NCI-H1930 (cell line): ENCODE results near the gene EFCAB6.

Source experiments
- DNase-seq, 2 experiments: peaks; one replicate each; lab custom pipeline; 2025; lab: John Stamatoyannopoulos, UW

EFCAB6 gene

DNA sequence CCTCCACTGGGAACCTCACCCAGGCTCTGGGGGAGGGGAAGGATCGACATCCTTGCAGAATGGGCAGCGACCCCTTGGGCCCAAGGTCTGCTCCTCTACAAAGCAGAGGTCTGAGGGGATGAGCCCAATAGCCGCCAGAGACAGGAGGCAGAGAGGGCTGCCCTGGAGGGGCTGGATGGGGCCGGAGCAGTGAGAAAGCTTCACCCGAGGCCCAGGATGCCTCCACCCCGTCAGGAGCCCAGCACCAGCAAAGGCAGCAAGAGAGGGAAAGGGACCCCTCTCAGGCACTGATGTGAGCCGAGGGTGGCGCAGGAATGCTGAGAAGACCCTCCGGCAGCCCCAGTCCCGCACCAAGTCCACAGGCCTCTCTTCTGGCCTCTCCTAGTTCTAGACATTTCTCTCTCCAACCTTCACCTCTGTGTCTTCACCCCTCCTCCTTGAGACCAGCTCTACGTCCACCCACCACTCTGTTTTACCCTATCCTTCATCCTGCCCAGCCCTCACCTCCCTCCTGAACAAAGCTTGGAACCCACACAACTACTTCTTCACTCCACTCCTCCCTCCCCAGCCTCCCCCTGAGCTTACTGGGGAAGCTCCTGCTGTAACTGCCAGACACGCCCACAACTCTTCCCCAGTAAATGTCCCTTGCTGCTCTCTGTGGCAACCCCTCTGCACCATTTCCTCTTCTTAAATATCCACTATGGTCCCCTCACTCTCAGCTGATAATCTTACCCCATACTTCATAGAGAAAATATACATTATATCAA, 268.4 kb downstream of the EFCAB6 start:
- no peak for DNase-seq

DNA sequence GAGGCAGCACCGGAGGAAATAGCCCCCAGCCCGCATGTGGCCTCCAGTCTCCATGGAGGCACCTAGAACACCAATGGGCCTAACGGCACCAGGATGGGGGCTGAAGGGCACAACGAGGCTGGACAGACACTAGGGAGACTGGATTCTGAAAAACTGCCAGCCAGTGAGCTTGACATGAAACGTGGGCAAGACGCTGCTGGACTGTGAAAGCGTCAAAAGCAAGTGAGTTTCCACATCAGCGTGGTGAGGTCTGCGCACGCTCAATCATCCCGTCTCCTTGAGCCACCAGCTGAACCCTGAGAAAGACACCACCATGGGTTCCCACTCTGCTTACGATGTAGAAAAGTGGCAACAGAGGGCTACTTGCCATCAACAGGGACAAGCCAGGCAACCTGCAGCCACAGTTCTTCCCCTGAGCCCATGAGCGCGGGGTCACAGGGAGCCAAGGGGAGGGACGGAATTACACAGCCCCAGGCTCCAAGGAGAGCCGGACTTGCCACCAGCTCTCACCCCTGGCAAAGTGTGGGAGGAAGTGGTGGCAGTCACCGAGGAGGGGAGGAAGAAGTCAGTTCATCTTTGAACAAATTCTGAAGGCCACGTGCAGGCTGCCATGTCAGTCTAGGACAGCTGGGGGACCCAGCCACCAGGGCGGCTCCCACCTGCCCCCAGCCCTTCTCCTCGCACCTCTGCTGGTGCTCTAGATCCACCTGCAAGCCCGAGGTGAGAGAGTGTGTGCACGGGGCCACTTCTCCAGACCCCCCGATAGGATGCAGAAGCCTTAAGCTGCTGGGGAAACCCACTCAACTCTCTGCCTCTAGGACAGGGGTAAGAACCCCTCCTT, 269.2 kb downstream of the EFCAB6 start:
- no peak for DNase-seq

DNA sequence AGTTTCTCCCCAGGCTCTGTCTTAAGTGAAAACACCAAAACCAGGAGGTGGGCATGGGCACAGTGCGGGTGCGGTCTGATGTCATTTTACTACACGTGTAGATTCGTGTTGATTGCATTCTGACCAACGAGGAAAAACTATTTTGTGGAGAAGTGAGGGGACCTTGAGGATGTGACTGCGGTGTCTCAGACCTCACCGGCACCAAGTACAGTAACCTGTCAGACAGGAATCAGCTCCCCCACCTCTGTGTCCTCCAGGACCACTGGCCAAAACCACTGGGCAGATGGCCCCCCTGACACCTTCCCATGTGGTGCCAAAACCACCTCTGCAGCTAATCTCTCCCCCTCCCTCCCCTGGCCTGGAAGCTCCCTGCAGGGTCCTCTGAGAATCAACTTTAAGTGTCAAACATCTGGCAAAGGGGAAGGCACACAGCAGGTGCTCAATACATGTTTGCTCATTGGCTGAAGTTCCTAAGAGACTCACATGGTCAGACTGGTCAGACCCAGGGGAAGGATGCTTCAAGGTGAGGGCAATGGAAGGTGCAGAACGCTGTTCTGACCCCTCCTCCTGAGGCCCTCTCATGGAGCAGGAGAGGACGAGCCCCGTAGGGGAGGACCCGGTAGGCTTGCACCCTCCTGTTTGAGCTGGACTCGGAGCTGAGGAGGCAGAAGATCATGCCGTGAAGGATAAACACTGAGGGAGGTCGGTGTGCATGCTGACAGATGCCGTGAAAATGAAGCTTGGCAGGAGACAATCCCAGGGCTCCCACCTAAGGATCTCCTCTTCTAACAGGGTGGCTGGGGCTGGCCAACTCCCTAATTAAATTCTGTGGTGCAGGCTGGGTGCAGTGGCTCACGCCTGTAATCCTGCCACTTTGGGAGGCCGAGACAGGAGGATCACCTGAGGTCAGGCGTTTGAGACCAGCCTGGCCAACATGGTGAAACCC, 270.4 kb downstream of the EFCAB6 start:
- no peak for DNase-seq

DNA sequence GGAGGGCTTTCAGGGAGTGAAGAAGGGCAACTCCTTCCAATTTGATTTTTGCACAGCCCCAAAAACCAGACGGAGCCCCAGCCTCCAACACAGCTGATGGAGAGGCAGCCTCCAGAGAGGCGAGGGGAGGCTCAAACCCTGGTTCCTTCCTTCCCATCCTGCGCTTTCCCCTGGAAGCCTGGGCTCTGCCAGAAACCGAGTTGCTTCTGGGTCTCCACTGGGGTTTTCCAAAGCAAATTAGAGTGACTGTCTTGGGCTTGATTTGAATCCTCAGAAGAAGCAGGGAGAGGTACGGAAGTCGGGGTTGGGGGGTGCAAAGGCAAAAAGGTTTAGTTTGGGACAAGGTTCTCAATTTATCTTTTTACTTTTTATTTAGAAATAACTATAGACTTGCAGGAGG, 271.1 kb downstream of the EFCAB6 start:
- no peak for DNase-seq

DNA sequence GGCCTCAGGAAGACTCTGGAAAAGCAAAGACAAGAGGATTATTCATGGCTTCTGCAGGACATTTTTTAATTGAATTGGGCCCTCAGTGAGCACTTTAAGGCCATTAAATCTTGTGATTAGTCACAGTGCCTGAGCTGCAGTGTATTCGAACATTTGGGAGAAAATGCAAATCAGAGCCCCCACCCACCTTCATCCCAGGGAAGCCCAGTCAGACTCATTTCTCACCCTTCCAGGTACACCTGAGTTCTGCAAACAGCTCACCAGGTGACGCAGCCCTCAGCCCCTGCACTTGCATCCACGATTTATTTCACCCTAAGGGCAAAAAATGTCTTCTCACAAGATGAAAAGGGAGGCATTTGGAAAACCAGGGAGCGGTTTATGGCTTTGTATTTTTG, 271.6 kb downstream of the EFCAB6 start:
- DNase-seq = no peak

DNA sequence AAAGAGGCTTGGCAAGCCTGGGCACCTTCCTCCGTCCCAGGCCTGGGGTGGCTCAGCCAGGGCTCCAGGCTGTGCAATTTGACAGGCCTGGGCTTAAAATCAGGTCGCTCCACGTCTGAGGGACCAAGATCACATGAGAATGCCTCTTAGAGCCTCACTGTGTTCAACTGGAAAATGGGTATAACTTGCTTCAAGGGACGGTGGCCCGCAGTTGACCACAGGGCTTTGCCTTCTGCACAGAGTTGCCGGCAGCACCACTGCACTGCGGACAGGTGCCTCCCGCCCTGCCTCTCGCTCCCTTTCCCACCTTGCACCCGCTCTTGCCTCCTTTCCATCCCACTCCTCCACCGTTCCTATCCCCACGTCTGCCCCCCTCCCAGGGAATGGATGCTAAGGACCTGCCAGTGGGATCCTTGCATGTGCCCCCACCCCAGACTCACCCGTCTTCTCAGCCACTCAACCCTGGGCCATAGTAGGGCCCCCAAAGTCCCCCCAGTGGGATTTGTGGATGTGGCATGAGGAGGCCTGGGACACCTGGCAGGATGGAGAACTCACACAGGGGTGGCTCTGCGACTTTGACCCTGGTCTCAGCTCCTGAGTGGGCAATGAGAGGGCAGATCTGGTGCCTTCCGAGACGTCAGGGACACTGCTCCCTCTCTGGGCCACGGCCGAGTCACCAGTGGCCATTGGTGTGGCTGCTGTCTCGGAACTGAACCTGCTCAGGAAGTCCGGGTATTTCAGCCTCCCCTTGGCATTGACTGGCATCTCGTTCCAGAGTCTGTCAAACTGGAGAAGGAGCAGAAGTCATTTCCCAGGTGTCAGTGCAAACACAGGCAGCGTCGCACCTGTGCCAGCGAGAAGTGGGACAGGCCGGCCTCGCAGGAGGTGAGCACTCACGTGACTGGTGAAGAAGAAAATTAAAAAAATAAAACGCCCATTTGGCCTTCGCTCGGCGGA, 272.3 kb downstream of the EFCAB6 start:
- DNase-seq = no peak

DNA sequence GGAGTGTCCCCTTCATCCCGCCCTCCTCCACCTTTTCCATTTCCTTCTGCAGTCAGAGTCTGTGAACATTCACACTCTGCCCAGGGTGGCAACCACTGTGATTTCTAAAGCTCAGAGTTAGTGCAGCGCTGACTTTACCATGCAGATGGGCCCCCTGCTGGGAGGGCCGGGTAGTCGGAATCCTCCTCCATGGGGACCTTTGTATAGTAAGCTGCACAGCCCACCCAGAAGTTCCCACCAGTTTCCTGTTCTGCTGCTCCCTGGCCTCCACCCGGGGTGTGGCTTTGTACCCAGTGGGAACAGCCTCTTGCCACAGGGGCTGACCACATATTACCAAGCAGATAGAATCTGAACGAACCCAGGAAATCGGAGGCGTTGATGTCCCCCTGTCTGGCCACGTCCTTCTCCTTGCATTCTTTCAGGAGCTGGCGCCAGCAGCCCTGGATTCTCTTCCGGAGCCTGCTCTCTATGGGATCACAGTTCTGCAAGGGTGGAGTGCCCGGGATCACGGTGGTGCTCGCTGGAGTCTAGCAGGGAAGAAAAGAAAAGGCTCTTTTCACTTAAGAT, 275.0 kb downstream of the EFCAB6 start:
- no peak for DNase-seq

DNA sequence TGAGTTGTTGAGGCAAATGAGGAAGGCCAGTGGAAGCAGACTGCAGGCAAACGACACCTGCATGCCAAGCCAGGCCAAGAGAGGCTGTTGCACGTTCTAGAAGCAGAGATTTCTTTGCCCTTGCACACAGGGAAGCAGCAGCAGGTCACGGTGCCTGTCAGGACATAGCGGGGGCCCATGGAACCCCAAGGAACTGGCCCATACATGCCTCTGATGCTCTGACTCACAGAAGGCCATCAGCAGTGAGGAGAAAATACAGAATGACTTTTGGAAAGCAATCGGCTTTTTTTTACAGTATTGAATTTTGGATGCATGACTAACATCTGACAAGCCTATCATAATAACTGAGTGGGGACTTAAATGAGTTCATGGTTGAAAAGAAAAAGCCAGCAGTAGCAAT, 276.4 kb downstream of the EFCAB6 start:
- DNase-seq = no peak

DNA sequence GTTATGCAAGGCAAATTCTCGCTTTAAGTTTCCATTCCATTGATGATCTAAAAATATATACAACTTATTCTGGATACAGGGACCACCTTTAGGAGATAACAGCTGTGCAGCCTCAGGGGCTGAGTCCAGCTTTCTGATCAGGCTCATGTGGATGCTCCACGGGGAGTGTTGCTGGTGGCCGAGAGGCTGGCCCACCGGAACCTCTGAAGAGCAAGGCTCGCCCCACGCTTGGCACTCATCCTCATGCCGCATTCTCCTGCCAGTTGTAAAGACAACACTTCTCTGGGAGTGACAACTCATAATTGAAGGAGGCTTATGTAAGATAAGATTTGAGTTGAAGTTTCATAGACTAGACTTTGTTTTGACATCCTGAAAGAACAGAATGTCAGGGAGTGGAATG, 276.8 kb downstream of the EFCAB6 start:
- DNase-seq = no peak

DNA sequence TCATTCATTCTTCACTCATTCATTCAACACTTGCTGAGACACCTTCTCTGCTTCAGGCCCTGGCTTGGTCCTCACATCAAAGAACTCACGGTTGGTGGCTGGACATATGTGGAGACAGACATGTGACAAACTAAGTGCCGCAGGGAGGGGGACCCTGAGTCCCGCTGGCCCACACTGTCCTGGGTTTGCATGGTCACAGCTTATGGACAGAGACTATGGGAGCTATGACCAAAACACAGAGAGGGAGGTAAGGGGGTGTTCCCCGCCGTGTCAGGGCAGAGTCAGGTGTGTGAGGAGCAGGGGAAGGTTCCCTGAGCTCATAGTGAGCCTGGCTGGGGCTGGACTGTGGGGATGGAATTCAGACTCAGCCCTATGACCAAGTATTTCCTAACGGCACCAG, 277.2 kb downstream of the EFCAB6 start:
- DNase-seq = no peak

DNA sequence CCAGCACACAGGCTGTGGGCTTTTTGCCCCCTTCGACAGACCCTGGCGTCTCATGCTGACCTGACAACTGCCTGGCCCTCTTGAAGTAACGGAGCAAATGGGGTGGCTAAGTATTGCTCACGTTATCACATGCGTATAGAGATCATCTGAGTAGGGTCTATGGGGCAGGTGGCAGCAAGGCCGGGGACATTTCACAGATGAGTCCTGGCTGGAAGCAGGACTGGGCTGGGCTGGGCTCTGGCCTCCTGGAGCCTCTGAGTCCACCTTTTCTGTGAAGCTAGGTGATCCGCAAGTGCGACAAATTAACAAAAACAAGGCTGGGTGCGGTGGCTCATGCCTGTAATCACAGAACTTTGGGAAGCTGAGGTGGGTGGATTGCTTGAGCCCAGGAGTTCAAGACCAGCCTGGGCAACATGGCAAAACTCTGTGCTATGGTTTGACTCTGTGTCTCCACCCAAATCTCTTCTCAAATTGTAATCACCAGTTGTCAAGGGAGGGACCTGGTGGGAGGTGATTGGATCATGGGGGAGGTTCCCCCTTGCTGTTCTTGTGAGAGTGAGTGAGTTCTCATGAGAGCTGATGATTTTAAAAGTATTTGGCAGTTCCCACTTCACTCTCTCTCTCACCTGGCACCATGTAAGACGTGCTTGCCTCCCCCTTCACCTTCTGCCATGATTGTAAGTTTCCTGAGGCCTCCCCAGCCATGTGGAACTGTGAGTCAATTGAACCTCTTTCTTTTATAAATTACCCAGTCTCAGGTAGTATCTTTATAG, 278.3 kb downstream of the EFCAB6 start:
- no peak for DNase-seq

DNA sequence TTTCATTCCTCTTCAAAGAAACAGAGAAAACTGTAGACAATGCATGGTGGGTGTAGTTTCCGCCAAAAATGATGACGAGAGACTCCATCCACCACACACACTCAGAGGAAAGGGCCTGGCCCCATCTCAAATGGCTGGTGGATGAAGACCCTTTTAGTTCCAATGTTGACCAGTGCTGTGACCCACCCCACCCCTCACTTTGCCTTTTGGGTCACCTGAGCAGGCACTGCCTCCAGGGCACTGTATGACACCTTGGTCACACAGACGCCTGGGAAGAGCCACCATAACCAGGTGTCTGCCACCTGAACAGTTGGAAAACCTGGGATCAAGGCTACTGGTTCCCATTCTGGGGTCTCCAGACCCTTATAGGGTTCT, 279.0 kb downstream of the EFCAB6 start:
- DNase-seq = no peak

DNA sequence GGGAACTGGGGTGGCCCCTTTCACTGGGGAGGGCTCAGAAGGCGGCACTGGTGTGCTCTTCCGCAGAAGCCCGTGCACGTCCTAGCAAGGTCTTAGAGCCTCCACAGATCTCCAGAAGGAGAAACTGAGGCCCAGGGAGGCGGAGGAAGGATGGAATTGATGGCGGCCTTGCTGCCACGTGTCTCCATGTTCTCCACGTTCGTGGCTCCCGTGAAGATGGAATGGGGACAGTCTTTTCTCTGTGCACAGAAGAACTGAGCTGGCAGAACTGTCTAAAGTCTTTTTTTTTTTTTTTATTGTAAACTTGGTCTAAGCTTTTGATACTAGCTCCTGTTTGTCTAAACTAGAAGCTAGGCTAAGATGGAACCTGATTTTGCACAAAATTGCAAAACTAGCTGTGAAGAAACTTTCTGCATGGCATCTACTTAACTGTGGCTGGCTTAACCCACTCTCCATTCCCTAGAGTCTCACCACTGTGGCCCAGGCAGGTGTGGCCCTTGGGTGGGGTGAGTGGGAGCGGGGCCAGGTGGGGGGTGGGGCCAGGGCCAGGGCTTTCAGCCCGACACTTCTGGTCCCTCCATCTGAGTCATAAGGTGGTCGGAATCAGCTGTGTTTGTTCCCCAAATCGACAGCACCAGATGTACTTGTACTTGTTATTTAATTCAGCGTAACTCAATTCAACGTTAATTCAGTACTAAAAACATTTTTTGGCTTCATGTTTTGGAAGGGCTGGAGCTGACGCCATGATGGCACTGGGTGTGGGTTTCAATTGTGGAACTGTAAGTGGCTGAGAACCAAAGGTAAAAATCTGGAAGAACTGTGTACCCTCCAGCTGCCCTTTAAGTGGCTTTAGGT, 279.6 kb downstream of the EFCAB6 start:
- DNase-seq = no peak

DNA sequence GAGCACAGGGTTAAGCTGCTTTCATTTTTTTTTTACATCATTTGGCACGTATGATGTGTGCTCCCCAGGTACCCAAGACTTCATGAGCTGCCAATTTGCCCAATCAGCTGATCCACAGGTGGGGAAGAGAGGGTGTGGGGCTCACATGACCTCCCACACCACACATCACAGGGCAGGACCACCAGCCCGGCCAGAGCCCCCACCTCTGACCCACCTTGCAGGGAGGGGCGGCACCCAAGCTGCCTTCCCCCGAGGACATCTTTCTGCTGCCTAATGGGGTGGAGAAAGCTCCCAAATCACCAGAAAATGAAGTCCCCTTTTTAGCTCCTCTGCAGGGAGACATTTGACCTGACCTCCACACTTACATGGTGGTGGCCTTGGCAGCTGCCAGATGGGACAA, 280.5 kb downstream of the EFCAB6 start:
- DNase-seq = no peak

DNA sequence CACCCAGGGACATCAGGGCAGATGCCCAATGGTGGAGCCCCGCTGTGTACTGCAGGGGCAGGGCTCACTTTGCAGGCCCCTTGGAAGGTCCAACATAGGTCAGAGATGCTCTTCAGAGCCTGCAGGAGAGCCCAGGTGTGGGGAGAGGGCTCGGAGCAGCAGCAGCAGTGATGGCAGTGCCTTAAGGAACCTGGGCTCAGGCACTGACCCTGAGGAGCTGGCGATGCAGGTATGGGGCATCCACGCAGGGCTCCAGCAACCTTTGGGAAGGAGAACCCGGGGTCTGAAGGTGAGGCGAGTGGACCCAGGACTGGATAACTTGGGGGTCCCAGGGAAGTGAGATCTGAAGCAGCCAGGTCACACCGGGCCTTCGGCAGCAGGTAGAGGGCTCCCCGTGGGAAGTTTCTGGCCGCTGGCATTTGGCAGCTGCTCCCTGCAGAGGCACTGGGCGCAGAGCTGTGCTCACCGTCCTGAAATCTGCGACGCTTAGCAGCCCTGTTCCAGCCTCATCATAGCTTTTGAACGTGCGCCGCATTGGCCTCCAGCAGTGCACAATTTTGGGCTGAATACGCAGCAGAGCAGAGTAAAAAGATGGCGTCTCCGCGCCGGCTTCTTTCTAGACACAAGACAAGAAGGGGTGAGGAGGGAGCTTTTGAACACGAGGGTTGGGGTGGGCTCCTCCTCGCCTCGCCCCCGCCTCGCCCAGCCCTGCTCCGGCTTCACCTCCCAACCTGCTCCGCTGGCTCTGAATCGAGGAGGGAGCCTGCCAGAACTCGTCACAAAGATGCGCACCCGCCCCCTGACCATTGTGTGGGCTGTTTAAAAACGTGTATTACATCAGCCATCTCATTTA, 281.5 kb downstream of the EFCAB6 start:
- DNase-seq = no peak

DNA sequence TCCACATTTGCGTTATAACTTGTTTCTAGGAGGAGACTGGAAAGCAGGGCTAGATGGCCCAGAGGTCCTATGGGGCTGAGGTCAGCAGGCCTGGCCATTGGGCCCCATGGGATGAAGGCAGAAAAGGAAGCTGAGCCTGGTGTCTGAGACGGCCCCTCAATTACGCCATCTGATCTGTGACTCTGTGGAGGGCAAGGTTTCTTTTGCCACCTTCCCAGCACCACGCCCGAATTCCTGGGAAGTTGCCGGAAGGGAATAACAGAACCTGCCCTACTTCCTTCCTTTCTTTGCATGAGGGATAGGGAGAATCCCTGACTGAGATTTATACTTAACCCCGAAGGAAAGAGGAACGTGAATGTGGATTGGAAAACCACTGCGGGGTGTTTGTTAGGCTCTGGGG, 282.2 kb downstream of the EFCAB6 start:
- DNase-seq = no peak

DNA sequence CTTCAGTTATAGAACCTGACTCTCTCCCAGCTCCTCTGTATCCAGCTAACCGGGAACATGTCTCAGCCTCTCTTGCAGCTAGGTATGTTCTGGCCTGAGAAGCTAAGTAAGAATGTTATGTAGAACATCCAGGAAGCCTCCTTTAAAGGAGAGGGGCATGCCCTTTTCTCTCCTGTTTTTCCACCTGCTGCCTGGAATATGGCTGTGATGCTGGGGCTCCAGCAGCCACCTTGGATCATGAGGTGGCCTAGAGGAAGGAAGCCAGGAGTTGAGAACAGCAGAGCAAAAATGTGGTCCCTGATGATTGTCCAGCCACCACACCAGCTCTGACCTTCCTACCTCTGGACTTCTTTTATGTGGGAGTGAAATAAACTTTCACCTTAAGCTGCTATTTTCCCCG, 282.6 kb downstream of the EFCAB6 start:
- no peak for DNase-seq
